Stimulated activated CD4-positive, alpha-beta T cell treated with anti-CD3 and anti-CD28 coated beads, TNF-alpha, amount 100 ng/mL, for 24 hours (primary cell): ENCODE measurements around the gene PDE4D.

ENCODE experiments used
- DNase-seq, 3 experiments: peaks; one replicate each; pipeline ENCODE4 v3.0.0-alpha.2; 2020; ENCODE audit warnings: low read depth in 3 of 3

The PDE4D gene

DNA sequence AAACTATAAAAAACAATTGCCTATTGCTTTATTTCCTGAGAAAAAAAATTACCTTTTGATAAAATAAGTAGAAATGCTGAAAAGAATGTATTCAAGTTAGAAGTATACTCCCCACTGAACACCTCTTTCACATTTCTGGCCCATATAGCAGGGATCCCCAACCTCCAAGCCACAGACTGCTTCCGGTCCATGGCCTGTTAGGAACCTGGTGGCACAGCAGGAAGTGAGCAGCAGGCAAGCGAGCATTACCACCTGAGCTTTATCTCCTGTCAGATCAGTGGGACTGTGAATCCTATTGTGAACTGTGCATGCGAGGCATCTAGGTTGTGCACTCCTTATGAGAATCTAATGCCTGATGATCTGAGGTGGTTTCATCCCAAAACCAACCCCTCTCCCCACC, 746.8 kb downstream of the PDE4D start:
- no peak for DNase-seq

DNA sequence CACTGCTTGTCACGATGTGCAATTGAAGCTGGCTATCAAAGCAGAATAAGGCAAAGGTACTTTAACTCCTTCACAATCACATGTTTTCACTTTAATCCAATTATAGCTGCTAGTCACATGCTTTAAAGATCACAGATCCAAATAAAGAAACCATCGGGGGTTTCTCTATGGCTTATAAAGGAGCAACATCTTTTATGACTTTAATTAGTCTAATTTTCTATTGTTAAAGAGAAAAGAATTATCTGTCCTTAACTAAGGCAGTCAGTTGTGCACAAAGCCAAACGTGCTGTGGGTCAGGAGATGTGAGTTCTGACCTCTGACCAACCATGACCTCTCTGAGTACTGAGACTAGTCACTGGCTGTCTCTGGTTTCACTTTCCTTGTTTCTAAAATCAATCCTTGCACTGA, 749.6 kb downstream of the PDE4D start:
- DNase-seq: no peak

DNA sequence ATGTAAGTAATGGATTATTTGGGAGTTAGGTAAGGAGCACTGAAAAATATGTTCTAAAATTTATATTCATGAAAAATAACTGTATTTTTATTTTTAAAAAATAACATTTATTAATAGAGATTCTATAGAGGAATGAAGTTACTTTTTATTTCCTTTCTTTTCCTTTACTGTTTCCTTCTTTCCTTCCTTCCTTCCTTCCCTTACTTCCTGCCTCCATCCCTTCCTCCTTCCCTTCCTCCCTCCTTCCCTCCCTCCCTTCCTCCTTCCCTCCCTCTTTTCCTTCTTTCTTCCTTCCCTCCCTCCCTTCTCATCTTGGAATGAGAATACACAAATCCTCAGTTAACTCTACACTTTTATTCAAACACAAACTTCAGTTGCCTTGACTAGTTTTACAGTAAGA, 750.6 kb downstream of the PDE4D start:
- no peak for DNase-seq

DNA sequence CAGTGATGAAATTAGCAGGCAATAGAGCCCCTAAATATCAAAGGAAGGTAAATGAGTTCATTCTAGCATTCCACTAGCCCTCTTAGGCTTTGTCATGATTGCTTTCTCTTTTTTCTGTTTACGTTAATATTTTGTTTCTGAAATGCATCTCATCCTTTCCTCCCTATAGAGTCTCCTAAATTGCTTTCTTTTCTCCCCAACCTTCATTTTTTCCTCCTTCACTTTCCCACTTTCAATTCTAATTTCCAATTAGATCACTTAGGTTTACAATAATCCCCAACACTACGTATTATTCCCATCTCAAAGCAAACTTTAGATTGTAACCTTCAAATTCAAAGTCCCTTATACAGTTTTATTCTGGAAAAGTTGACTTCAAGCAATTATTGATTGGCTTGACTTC, 751.4 kb downstream of the PDE4D start:
- no peak for DNase-seq

DNA sequence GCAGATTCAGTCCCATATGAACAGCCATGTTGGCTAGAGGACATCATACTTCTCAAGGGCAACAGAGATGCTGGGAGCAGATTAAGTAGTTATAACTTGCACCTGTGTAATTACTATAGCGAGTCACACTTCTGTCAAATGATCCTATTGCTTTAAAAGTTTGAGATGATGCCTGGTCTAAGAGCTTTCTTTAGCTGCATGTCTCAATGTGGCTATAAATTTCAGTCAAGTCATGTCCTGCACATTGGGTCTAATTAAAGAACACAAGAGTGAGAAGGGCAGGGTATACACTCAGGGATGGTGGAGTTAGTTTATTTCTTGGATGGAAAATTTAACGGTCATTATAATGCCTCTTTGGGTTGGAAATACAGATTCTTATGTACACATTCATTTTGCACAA, 753.4 kb downstream of the PDE4D start:
- DNase-seq: no peak

DNA sequence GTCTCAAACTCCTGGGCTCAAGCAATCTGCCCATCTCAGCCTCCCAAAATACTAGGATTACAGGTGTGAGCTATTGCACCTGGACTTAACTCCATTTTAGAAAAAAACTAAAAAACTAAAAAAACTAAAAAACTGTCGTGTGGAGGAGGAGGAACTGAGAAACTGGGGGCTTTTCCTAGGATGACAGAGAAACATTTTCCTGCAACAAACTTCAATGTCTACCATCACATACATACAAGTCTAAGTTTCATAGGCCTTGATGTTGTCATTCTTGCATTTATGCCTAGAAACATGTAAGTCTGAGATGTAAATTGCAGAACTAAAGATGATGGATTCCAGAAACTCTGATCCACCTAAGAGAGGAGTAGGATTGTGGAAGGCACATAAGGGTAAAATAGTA, 753.8 kb downstream of the PDE4D start:
- DNase-seq: no peak

DNA sequence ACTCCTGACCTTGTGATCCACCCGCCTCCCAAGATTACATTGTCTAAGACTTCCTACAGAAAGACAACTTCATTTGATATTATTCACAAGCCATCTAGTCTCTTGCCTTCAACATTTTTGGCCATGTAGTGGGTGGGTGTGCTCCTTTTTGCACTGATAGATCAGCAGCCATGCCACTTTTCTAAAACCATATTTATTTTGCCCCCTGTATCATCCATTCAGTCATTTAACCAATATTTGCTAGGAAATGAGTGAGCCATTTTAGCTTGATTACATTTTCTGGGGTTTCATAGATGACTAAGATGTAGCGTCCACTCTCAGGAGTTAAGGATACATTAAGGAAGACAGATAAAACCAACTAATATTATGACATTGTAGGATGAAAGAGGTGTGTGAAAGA, 755.0 kb downstream of the PDE4D start:
- no peak for DNase-seq

DNA sequence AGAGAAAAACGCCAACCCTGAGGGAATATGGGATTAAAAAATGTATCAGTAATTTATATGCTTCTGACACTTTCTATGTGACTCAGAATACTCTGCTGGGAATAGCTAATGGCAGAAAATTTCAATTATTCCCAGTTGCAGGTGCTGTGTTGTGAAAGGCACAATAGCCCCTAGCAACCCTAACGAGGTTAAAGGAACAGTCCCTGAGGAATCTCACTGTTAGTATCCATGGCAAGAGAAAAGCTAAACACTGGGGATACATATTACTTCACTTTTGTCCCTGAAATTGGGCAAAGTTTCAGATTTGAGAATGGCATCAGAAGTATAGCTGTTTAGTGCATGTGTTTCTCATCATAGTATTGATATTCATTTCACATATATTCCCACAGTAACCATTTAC, 755.7 kb downstream of the PDE4D start:
- no peak for DNase-seq

DNA sequence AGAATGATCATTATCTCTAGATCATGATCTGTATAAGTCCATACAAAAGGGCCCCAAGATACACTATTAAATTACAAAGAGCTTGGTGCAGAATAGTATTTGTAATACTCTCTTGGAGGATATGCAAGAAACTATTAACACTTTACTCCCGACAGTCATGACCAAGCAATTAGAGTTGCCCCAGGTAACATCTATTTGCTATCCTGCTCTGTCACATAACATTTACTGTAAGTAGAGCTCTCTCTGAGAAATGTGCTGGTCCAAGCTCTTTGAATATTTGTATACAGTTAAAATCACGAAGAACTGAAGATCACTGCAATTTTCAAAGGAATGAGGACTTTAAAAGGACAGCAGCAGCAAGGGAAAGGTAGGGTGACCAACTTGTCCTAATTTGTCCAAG, 757.0 kb downstream of the PDE4D start:
- no peak for DNase-seq

DNA sequence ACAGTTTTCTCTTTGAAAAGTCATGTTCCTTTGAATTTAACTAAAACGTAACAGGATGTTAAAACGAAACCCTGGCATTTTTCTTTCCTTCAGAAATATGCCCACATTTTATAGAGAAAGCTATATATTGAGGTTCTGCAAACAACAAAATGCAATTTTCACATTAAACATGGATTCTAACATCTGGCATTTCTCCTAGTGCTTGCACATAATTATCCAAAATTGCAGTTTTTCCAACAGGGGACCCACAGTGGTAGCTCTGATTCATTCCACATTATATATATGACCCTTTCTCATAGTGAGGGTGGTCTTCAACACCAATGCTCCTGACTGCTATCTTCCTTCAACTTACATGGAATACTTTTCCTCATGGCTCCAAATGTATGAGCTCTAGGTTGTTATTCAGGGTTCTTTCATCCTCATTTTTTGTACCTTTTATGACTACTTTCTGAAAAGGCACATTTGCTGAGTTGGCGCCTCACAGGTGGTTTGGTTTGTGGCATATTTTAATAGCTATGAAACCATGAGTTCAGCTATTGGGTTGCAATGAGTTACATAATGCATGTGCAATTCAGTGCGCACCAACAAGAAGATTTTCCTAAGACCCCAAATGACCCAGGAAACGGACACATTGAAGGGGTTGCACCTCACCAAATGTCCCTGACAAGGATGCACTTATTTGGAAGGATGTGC, 758.9 kb downstream of the PDE4D start:
- DNase-seq: no peak

DNA sequence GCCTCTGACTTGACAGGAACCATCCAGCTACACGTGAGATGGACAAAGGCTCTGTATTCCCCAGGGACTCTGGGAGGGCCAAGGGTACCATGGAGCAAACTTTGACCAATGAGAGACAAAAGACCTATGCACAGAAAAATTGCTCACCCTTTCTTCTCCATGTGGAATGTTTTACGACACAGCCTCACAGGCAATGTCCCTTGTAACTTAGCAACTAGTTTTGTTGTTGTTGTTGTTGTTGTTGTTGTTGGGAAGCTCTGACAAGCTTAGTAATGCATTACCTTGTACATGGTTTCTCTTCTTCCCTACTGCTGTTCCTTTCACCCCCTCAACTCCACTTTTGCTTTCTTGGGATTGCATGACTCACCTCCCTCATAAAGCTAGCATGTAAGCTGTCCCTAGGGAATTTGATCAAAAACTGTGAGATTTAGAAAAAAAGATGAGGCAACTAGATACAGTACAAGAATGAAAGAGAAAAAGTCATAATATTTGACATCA, 759.7 kb downstream of the PDE4D start:
- DNase-seq: no peak

DNA sequence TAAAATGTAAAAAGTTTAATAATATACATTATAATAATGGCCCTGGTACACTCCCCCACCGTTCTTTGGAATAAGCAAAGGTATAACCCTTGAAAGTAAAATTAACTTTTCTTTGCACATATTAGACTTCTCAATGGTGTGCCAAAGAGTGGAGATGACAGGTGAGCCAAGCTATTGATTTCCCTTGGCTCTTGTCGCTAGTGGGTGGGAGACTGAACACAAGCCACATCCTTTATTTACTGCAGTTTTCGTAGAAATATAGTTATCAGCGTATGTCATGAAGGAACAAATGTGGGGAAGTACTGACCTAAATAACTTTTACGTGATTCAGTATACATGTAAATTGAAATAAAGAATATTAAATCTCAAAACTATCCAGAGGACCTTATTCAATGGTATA, 761.4 kb downstream of the PDE4D start:
- DNase-seq: no peak

DNA sequence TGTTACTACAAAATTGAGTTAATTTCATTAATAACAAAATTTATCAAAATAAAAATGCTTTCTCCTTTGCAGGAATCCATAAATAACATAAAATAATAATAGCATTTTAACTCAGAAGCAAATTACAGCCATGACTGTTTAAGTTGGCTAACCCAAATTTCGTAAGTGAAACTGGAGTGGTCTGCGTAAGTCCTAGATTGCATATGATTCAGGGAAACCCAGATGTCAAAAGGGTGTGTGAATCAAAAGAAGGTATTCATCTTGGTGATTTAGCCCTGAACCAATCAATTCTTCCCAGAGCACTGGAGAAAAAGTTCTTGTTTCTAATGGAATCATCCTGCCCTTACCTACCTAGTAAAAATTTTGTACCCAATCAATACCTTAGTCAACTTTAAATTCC, 763.1 kb downstream of the PDE4D start:
- DNase-seq: no peak

DNA sequence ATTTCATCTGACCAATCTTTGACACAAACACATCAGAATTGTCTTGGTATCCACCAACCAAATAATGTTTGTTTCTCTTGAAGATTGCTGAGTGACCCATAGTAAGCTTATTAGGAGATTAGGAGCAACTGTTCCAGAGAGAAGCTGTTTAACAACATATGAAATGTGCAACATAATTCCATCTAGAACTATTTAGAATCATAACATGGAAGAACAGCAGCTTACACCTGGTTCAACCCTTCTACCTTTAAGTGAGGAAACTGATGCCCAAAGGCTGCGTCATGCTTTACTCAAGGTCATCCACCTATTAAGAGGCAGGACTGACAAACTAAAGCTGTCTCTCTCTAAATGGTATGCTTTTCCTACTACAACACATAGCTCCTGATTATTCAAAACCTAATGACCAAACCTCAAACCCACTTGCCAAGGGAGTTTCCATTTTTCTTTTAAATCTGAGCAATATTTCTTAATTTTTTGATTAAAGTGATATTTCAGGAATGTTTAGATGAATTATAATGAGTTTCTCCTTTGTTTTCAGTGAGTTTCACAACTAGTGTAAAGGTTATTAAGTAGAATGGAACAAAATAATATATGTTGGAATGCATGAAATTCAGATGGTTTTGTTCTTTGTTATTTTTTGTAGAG, 764.8 kb downstream of the PDE4D start:
- no peak for DNase-seq

DNA sequence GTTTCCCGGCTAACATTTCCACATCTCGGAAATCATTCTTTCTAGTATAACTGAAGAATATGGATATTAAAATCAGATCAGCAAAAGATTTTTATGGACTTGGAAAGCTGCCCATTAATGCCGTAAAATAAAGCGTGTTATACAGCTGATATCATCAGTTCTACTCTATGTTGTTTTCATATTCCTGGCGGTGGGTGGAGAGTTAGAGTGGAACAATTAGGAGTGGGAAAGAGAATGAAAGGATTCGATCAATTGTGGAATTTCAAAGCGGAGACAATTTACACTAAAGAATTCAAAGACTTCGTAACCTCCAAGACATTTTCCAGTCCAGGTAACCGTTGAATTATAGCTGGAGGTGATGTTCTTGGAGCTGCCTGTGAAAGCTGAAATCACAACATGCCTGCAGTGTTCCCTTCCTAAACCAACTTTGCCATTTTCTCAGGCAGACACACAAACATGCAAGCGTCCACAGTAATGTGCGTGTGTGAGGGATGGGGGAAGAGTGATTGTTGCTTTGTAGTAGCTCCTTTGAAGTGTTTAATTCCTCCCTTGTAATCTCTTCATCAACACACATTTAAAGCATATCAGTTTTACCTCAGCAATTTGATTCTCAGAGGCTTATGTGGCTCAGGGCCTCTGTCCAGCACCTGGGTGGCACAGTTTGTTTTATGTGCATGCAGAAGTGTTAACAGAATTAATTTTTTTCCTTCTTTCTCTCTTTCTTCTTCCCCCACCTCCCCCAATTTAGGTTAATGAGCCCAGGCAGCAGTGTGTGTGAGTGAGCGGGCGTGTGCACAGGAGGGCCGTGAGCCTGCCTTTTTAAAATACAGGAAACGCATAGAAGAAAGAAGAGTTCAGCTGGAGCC, 766.6 kb downstream of the PDE4D start:
- DNase-seq: no peak

DNA sequence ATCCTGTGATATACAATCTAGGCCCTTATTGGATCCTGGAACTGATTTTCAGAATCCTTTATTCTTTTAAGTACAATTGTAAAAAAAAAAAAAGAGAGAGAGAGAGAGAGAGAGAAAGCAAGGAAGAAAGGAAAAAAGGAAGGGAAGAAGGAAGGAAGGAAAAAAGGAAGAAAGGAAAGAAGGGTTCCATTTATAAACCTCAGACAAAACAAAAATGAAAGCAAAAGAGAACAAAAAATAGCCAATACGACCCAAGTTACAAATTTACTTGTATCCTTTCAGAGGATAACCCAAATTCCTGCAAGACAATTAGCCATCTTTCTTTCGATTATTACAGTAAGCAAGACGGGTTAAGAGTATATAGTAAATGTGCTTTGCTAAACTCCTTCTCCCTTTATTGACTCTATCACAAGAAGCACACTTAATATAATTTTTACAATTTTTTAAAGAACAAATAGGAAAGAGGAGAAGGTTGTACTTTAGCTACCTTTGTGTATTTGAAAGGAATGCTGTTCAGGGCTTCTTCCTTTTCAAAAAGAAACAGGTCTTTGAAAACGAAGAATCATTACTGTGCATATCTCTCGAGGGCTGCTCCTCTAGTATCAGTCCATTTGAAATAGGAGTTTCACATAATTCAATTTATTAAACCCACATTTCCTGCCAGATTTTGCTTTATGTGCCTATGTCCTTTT, 767.4 kb downstream of the PDE4D start:
- no peak for DNase-seq

DNA sequence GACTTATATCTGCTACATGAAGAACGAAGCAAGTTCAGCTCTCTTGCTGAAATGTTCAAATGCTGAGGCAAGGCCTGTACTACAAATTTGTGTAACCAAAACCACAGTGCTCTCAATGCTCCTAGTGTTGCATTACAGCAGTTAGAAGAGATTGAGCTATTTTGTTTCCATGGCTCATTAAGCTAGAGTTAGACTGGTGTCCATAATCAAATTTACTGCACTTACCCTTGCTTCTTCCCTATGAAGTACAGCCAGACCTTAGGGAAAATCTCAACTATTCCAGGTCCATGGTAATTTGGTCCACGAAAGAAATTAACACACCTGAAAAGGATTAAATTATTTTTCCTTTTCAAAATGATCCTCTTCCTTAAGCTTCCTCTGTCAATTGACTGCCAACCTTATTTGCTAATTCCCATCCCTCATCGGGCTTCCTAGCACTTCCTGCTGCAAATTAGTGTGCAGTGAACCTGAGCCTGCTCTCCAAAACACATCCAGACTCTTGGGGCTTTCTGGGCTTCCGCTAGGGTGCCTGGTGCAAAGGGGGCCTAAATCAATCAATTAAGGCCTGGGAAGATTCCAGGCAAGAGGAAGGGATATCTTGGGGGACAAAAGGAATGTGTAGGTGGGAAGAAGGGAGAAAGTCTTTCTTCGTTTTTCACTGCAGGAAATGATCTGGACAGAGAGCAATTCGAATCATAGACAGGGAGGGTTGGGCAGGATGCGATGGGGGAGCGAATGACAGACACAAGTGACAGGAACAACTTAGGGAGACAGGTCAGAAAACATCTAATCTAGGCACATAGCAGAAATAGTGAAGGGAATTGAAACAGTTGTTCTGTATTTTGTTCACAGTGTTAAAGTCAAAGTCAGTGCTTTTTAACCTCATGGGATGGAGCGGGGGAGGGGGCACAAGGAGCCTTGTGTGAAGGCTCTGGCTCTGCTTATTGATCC, 768.2 kb downstream of the PDE4D start:
- no peak for DNase-seq

DNA sequence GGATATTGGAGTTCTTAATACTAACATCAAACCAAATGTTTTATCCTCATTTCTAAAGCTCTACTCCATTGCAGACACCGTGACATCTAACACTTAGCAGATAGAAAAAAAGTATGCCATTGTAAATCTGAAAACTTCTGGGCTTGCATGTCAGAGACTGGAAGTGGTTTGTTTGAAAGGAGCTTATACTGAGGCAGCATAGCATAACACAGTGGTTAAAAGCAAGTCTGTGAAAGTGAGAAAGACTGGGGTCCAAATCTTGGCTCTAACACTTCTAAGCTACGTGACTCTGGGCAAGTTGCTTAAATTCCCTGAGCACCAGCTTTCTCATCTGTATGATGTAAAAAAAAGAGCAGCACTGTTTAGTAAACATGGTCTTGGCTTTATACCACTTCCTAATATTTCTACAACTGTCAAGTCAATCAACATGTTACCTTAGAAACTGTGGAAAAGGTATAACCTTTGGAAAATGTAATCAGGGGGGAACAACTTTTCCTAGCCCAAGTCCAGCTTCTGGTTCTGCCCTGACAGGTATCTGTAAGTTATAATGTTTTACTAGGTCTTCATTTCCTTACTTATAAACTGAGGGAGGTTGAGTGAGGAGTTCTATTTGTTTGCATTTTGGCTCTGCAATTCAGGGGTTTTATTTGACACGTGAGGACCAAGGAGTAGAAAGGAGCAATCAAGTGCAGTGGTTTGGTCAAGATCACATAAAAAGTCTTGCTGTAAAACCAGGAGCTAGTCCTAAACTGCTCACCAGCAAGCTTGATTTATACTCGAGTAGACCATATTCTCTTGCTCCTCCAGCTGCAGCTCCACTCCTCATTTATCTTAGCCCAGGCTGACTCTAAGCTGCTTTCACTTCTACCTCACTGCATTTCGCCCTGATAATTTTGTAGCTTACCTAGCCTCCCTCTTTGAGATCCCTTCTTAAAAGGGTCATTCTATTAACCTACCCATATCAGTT, 769.6 kb downstream of the PDE4D start:
- DNase-seq: no peak

DNA sequence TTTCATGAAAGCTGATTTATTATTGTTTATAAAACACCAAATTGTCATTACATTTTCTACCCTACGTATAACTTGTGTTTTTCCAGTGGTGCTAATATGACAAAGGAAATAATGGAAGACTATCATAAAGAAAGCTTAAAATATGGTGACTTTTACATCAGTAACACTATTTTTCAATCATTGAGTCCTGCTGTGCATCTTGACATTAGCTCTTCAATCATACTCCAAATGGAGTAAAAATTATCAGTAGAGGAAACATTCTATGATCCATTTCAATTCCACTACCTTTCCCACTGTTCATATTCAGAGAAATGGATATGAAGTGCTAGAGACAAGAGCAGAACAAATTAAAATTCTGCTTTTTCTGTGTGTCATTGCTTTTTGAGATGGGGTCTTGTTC, 774.0 kb downstream of the PDE4D start:
- no peak for DNase-seq

DNA sequence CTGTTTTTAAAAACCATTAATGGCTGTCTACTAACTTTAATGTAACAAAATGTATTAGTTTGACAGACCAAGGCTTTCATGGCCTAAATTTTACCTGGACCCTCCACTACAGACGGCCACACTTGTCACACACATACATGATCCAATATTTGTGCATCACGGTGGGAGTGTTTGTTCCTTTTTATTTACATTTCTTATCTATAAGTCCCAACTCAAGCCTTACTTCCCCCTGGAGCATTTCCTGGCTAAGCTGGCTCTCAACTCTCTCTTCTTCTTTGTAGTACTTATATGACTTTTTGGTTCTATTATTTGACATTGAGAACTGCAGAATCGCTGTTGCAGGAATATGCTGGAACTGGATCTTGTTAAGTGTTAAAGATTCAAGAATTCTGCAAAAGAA, 776.2 kb downstream of the PDE4D start:
- DNase-seq: no peak
